Natural killer cell treated with Interleukin-12 subunit alpha and Interleukin-12 subunit beta and Interleukin-15 and Interleukin-18, amount 100 ng/mL, for 72 hours (primary cell): ENCODE data around the gene HPSE2. TPM values are rescaled to one million over a fixed set of nuclear protein-coding genes. Genes with fewer than 3 reads are reported as not detected.
A peak's percentile ranks its signal among the peaks of the same experiment; 100 is the strongest.
"Not testable (repeated sequence)": the region's sequence is repeated elsewhere in the genome, so short reads cannot be mapped to it uniquely, and the experiment has no call there.

ENCODE experiments used
- ATAC-seq, 2 donors: fragments of 150-1000 bp; cut with Tn5 transposase in 1 of 2; sonication (Bioruptor Pico), chemical (Tn5 transposase) in 1 of 2; 2 replicates each; pipeline ENCODE4 v1.10.0; 2021
- DNase-seq: peaks from one replicate; pipeline ENCODE4 v3.0.0; 2022; ENCODE audit warnings: low spot score
- H3K27ac Mint-ChIP-seq, 2 donors: 1 replicate in 1 of 2; 2 replicates in 1 of 2; pipeline ENCODE4 v1.8.0; 2022; ENCODE audit warnings: mixed read lengths in 2 of 2, mild to moderate bottlenecking in 1 of 2, moderate library complexity in 1 of 2
- H3K27me3 Mint-ChIP-seq, 2 donors: 1 replicate in 1 of 2; 2 replicates in 1 of 2; pipeline ENCODE4 v1.8.0; 2022; ENCODE audit warnings: mixed read lengths in 2 of 2
- H3K36me3 Mint-ChIP-seq: one replicate; pipeline ENCODE4 v1.8.0; 2022; ENCODE audit warnings: mixed read lengths
- H3K4me1 Mint-ChIP-seq, 2 donors: 1 replicate in 1 of 2; 2 replicates in 1 of 2; pipeline ENCODE4 v1.8.0; 2022; ENCODE audit warnings: low read depth in 2 of 2, mixed read lengths in 2 of 2, mild to moderate bottlenecking in 1 of 2
- H3K4me3 Mint-ChIP-seq: one replicate; pipeline ENCODE4 v1.8.0; 2022; ENCODE audit warnings: mixed read lengths
- H3K9me3 Mint-ChIP-seq: 2 replicates; pipeline ENCODE4 v1.8.0; 2022; ENCODE audit warnings: mixed read lengths
- total RNA-seq, 2 donors: library from RNA; stranded (reverse); gene quantifications; one replicate each; pipeline ENCODE4 v1.2.3, GENCODE V29; 2022

Gene HPSE2
- total RNA-seq, 2 donors from 2014 or later: not detected

GRCh38 chr10:99232360-99232999 lies 3.2 kb downstream of the HPSE2 start:
- DNase-seq: no peak
- H3K4me3 Mint-ChIP-seq: no peak overlapping the region
- peaks cover 62 to 93% of the 10 kb centered on the region in 2 donors for H3K27me3 Mint-ChIP-seq
- H3K27ac Mint-ChIP-seq: no peak overlapping the region
- peaks cover 6% of the 10 kb centered on the region for H3K36me3 Mint-ChIP-seq
- peaks cover 4 to 6% of the 10 kb centered on the region in 2 donors for H3K4me1 Mint-ChIP-seq
- ATAC-seq: no peak
- H3K9me3 Mint-ChIP-seq: no peaks in the 10 kb centered on the region

DNA sequence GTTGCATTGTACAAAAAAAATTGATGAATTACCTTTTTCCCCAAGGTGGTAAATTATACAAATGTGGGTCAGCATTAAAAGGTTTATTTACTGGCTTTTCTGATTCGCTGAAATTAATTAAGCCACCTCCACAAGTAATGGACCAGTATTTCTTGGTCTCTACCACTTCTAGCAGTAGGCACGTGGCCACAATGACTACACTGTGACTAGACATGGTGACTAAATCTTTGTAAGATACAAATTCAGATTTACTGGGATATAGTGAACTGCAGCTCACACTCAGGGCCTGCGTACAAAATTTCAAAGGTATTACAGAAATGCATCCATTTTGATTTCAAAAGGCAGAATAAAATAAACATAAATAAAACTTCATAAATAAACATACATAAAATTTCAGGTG lies 10.9 kb downstream of the HPSE2 start:
- ATAC-seq: no peak
- Mint-ChIP-seq H3K9me3 (no peaks in the 10 kb centered on the region), H3K4me3 (no peak overlapping the region), H3K27me3 (peaks cover 29 to 58% of the 10 kb centered on the region in 2 donors), H3K36me3 (no peaks in the 10 kb centered on the region), H3K27ac (no peak overlapping the region), H3K4me1 (no peaks in the 10 kb centered on the region)
- DNase-seq: no peak

DNA sequence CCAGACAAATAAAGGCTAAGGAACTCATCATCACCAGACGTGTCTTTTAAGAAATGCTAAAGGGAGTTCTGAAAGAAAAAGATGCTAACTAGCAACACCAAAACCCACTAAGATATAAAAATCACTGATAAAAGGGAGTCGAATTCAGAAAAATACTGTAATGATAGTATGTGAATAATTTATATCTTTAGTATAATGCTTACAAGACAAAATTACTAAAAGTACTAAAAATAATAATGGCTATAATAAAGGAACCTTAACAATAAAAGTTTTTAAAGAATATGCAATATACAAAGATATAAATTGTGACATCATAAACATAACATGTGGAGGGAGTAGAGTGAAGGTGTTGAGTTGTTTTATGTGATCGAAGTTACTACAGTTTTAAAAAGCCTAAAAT lies 28.3 kb downstream of the HPSE2 start:
- H3K36me3 Mint-ChIP-seq: no peaks in the 10 kb centered on the region
- peaks cover 12% of the 10 kb centered on the region for H3K9me3 Mint-ChIP-seq
- H3K4me3 Mint-ChIP-seq: no peak overlapping the region
- H3K27me3 Mint-ChIP-seq: peaks cover 0 to 7% of the 10 kb centered on the region in 2 donors
- no peak overlapping the region for H3K27ac Mint-ChIP-seq
- ATAC-seq: no peak
- no peaks in the 10 kb centered on the region for H3K4me1 Mint-ChIP-seq
- DNase-seq: no peak

DNA sequence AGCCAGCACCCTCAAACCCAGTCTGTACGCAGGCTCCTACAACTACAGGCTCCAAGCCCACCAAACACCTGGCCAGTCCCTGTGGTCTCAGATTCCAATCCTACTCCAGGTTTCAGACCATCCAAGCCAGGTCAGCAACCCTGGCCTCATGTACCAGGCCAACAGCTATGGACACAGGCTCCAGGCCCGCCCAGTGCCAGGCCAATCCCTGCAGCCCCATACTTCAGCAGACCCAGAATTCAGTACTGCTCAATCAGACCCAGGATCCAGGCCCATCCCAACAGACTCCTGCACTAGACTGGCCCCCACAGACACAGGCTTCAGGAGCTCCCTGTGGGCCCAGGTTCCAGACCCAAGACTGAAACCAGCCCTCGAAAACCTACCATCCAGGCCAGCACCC lies 32.3 kb downstream of the HPSE2 start:
- Mint-ChIP-seq H3K9me3 (peaks cover 4% of the 10 kb centered on the region), H3K36me3 (no peaks in the 10 kb centered on the region), H3K27ac (no peak overlapping the region), H3K4me1 (no peaks in the 10 kb centered on the region), H3K27me3 (peaks cover 0 to 7% of the 10 kb centered on the region in 2 donors), H3K4me3 (no peak overlapping the region)
- DNase-seq: no peak
- ATAC-seq: peak; percentile 13 to 15

DNA sequence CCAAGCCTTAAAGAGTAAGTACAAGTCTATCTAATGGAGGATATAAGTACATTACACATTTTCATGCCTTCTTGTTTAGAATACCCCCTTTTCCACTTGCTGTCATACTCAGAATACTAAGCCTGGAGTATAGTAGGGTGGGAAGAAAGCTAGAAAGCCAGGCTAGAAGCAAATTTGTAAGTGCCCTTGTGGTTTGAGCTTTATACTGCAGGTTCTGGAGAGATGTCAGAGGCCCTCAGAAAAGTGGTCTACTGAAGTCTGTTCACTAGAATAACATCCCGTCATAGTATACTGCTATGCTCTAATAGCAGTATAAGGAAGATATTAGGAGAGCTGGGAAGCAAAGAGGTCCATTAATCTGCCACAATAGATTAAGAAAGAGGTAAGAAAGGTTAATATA lies 62.7 kb downstream of the HPSE2 start:
- Mint-ChIP-seq H3K4me3 (no peak overlapping the region), H3K4me1 (no peaks in the 10 kb centered on the region), H3K36me3 (no peaks in the 10 kb centered on the region), H3K27me3 (peaks cover 0 to 21% of the 10 kb centered on the region in 2 donors), H3K9me3 (peaks cover 3% of the 10 kb centered on the region), H3K27ac (no peak overlapping the region)
- DNase-seq: no peak
- no peak for ATAC-seq

- no peak overlapping the region for H3K4me3 Mint-ChIP-seq
- H3K27ac Mint-ChIP-seq: no peak overlapping the region
- no peaks in the 10 kb centered on the region for H3K36me3 Mint-ChIP-seq
- H3K4me1 Mint-ChIP-seq: no peaks in the 10 kb centered on the region
- ATAC-seq: no peak
- peaks cover 2 to 15% of the 10 kb centered on the region in 2 donors for H3K27me3 Mint-ChIP-seq
- DNase-seq: no peak
- H3K9me3 Mint-ChIP-seq: peaks cover 3% of the 10 kb centered on the region
Measured at GRCh38 chr10:99172128-99172738, 63.4 kb downstream of the HPSE2 start.

DNA sequence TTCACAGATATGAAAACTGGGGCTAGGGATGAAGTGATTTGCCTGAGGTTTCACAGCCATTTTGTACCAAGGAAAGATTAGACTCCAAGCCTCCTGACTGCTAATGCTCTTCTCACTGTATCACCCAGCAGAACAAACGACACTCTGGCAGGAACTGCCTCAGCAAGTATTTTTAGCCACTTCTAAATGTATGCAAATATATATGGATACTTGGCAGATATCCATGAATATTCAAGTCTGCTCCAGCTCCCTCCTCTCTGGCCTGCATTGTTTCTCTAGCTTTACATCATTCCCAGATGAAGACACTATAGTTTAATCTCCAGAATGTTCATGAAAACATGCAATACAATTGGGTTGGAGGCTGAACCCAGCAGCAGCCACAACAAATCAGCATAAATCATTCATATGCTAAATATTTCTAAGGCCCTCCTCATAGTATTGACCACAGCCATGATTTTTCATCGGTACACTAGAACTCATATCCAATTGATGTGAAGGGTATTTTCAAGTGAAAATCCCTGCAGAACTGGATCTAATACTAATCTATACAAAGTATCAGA lies 65.5 kb downstream of the HPSE2 start:
- ATAC-seq: no peak
- no peak overlapping the region for H3K4me3 Mint-ChIP-seq
- DNase-seq: no peak
- H3K27ac Mint-ChIP-seq: no peak overlapping the region
- peaks cover 0 to 2% of the 10 kb centered on the region in 2 donors for H3K27me3 Mint-ChIP-seq
- H3K36me3 Mint-ChIP-seq: no peaks in the 10 kb centered on the region
- H3K9me3 Mint-ChIP-seq: peaks cover 3% of the 10 kb centered on the region
- H3K4me1 Mint-ChIP-seq: no peaks in the 10 kb centered on the region

DNA sequence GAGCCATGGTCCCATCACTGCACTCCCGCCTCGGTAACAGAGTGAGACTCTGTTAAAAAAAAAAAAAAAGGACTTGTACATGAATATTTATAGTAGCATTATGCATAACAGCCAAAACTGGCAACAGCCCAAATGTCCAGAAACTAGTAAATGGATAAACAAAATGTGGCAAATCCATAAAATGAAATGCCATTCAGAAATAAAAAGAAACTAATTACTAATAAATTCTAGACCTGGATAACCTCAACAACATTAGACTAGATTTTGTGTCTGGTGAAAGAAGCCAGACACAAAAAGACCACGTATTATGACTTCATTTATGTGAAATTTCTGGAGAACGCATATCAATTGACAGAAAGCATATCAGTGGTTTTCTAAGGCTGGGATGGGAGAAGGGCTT lies 74.5 kb downstream of the HPSE2 start:
- ATAC-seq (no peak), DNase-seq (no peak)
- Mint-ChIP-seq H3K9me3 (no peaks in the 10 kb centered on the region), H3K27ac (no peak overlapping the region), H3K27me3 (no peaks in the 10 kb centered on the region), H3K4me1 (no peaks in the 10 kb centered on the region), H3K36me3 (no peaks in the 10 kb centered on the region), H3K4me3 (no peak overlapping the region)

DNA sequence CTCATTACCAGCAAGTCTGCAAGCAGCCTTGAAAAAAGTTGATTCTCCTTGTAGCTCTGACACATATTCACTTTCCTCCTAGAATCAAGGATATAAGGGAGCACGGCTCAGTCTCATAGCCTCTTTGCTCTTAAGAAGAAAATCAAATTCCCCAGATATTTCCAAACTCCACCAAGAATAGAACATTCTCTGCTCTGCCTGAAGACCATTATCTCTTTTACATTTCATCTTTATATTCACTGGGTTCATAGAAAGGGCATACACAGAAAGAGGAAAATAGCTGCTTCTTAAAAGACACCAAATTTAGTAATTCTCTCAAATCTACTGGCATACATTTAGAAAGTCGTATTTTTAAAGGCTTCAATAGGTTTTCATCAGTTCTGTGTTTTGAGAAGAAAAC lies 92.0 kb downstream of the HPSE2 start:
- H3K4me1 Mint-ChIP-seq: no peaks in the 10 kb centered on the region
- no peak for DNase-seq
- no peaks in the 10 kb centered on the region for H3K27me3 Mint-ChIP-seq
- H3K4me3 Mint-ChIP-seq: no peak overlapping the region
- ATAC-seq: no peak
- no peaks in the 10 kb centered on the region for H3K9me3 Mint-ChIP-seq
- H3K36me3 Mint-ChIP-seq: no peaks in the 10 kb centered on the region
- no peak overlapping the region for H3K27ac Mint-ChIP-seq

- H3K27me3 Mint-ChIP-seq: no peaks in the 10 kb centered on the region
- H3K27ac Mint-ChIP-seq: no peak overlapping the region
- no peaks in the 10 kb centered on the region for H3K36me3 Mint-ChIP-seq
- H3K4me1 Mint-ChIP-seq: no peaks in the 10 kb centered on the region
- no peaks in the 10 kb centered on the region for H3K9me3 Mint-ChIP-seq
- ATAC-seq: no peak
- no peak overlapping the region for H3K4me3 Mint-ChIP-seq
- no peak for DNase-seq
Measured at GRCh38 chr10:99143011-99143410, 92.6 kb downstream of the HPSE2 start.

GRCh38 chr10:99132897-99133296 lies 102.8 kb downstream of the HPSE2 start:
- not testable (repeated sequence) for H3K27me3 Mint-ChIP-seq, H3K27ac Mint-ChIP-seq, ATAC-seq, DNase-seq, H3K36me3 Mint-ChIP-seq, H3K4me3 Mint-ChIP-seq, H3K4me1 Mint-ChIP-seq
- H3K9me3 Mint-ChIP-seq: peaks cover 13% of the 10 kb centered on the region

- DNase-seq (no peak), ATAC-seq (no peak)
- Mint-ChIP-seq H3K27ac (no peak overlapping the region), H3K36me3 (no peaks in the 10 kb centered on the region), H3K9me3 (peaks cover 15% of the 10 kb centered on the region), H3K27me3 (no peaks in the 10 kb centered on the region), H3K4me3 (no peak overlapping the region), H3K4me1 (no peaks in the 10 kb centered on the region)
Measured at GRCh38 chr10:99125879-99126278, 109.8 kb downstream of the HPSE2 start.

DNA sequence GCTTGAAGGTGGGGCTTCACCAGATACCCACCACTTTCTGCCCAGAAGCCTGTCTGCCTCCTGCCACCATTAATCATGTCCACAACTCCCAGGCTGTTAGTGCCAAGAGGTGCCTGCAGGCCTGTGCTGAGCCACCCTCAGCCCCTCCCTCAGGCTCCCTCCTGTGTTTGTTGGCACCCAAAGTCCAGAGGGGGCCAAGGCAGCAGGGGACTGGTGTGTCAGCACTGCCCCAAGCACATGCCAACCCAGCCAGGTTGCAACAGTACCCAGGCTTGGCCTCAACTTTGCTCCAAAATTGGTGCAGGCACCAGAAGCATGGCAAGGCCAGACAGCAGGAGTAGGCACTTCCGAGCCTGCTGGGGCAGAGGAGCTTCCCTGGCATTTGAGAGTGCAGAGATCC lies 111.3 kb downstream of the HPSE2 start:
- Mint-ChIP-seq H3K4me3 (no peak overlapping the region), H3K4me1 (no peaks in the 10 kb centered on the region), H3K9me3 (peaks cover 17% of the 10 kb centered on the region), H3K36me3 (no peaks in the 10 kb centered on the region), H3K27ac (no peak overlapping the region), H3K27me3 (no peaks in the 10 kb centered on the region)
- ATAC-seq (peak in 1 of 2 donors; percentile 33), DNase-seq (no peak)

- no peaks in the 10 kb centered on the region for H3K27me3 Mint-ChIP-seq
- no peak for DNase-seq
- ATAC-seq: peak in 1 of 2 donors; percentile 6
- H3K4me3 Mint-ChIP-seq: no peak overlapping the region
- H3K36me3 Mint-ChIP-seq: no peaks in the 10 kb centered on the region
- no peaks in the 10 kb centered on the region for H3K4me1 Mint-ChIP-seq
- peaks cover 17% of the 10 kb centered on the region for H3K9me3 Mint-ChIP-seq
- no peak overlapping the region for H3K27ac Mint-ChIP-seq
Measured at GRCh38 chr10:99123851-99124250, 111.8 kb downstream of the HPSE2 start.
